ENCODE data around the gene ZBED1. TPM values are rescaled to one million over a fixed set of nuclear protein-coding genes. Genes with fewer than 3 reads are reported as not detected.
"Not testable (repeated sequence)": the region's sequence is repeated elsewhere in the genome, so short reads cannot be mapped to it uniquely, and the experiment has no call there.

The ZBED1 gene
- total RNA-seq, 3 donors from 2014 or later: 28.0 to 38.3 (median 36.3) TPM

DNA sequence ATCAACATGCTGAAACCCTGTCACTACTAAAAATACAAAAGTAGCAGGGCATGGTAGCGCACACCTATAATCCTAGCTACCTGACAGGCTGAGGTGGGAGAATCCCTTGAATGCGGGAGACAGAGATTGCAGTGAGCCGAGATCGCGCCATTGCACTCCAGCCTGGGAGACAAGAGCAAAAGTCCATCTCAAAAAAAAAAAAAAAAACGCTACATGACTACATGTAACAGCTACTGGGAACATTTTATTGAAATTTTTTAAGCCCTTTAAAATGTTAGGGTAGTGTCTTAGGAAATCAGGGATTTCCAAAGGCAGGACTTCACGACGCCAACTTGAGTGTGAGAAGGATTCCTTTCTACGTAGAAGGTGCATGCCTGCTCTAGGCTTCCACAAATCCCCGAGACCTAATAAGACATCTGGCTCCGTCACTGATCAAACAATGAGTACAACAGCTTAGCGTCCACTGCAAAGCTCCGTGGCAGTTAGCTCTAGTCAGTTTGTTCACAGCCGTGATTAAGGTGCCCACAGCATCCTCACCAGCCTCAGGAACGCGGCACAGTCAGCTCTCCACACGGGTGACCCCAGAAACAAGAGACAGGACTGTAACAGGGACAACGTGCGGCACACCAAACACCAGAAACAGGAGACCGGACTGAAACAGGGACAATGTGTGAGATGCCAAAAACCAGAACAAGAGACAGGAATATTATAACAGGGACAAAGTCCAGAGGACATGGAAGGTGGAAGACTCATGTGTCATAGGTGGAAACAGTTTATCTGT lies 33.7 kb downstream of the ZBED1 start:
- H3K27me3 Mint-ChIP-seq (ENCODE audit: low read depth): no peaks in the 10 kb centered on the region
- no peak for DNase-seq
- H3K36me3 Mint-ChIP-seq (ENCODE audit: insufficient read depth): peaks cover 14% of the 10 kb centered on the region

DNA sequence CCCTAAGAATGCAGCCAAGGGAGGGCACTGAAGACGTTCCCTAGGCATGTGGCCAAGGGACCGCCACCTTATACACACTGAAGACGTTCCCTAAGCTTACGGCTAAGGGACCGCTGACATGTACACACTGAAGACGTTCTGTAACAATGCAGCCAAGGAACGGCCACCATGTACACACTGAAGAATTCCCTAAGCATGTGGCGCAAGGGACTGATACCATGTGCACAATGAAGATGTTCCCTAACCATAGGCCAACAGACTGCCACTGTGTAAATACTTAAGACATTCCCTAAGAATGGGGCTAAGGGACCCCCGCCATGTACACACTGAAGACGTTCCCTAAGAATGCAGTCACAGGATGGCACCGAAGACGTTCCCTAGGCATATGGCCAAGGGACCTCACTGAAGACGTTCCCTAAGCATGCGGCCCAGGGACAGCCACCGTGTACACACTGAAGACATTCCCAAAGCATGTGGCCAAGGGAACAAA lies 36.1 kb downstream of the ZBED1 start:
- Mint-ChIP-seq H3K9me3 (no peaks in the 10 kb centered on the region), H3K4me1 (ENCODE audit: low read depth) (peaks cover 2% of the 10 kb centered on the region), H3K27me3 (ENCODE audit: low read depth) (no peaks in the 10 kb centered on the region), H3K36me3 (ENCODE audit: insufficient read depth) (peaks cover 10% of the 10 kb centered on the region), H3K4me3 (no peak overlapping the region)
- ATAC-seq: no peak
- DNase-seq: no peak

More for the DNA sequence above, 33.7 kb downstream of the ZBED1 start:
- no peaks in the 10 kb centered on the region for H3K9me3 Mint-ChIP-seq
- H3K4me3 Mint-ChIP-seq: no peak overlapping the region
- peaks cover 2% of the 10 kb centered on the region for H3K4me1 Mint-ChIP-seq (ENCODE audit: low read depth)
- ATAC-seq: no peak

DNA sequence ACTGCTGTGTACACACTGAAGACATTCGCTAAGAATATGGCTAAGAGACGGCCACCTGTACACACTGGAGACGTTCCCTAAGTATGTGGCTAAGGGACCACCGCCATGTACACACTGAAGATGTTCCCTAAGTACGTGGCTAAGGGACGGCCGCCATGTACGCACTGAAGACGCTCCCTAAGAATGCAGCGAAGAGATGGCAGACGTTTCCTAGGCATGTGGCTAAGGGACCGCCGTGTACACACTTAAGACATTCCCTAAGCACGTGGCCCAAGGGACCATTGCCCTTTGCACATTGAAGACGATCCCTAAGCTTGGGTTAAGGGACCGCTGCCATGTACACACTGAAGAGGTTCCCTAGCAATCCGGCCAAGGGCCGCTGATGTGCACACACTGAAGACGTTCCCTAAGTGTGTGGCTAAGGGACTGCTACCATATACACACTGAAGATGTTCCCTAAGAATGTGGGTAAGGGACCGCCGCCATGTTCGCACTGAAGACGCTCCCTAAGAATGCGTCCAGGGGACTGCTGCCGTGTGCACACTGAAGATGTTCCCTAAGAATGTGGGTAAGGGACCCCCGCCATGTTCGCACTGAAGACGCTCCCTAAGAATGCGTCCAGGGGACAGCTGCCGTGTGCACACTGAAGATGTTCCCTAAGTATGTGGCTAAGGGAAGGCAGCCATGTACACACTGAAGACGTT lies 36.7 kb downstream of the ZBED1 start:
- no peaks in the 10 kb centered on the region for H3K27me3 Mint-ChIP-seq (ENCODE audit: low read depth)
- ATAC-seq (no peak), DNase-seq (no peak)
- peaks cover 10% of the 10 kb centered on the region for H3K36me3 Mint-ChIP-seq (ENCODE audit: insufficient read depth)
- H3K4me3 Mint-ChIP-seq: no peak overlapping the region
- peaks cover 2% of the 10 kb centered on the region for H3K4me1 Mint-ChIP-seq (ENCODE audit: low read depth)
- H3K9me3 Mint-ChIP-seq: no peaks in the 10 kb centered on the region

DNA sequence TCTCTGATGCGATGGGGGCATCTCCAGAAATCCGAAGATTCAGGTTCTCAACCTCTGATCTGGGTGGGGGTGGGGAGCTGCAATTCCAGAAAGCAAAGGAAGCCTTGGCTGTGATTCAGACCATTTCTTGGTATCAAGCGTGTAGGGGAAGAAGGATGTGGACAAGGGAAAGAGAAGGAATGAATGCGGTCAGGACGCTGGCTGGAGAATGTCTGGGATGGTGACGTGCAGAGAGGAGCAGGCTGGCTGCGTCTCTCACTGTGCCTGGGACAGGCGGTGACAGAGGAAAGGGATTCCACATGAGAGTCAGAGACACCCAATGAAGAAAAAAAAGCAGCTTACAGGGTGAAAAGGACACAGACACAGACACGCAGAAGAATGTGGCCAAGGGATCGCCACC lies 37.3 kb downstream of the ZBED1 start:
- H3K4me1 Mint-ChIP-seq (ENCODE audit: low read depth); H3K27me3 Mint-ChIP-seq (ENCODE audit: low read depth); DNase-seq; H3K9me3 Mint-ChIP-seq; H3K4me3 Mint-ChIP-seq; H3K36me3 Mint-ChIP-seq (ENCODE audit: insufficient read depth); ATAC-seq: not testable (repeated sequence)

DNA sequence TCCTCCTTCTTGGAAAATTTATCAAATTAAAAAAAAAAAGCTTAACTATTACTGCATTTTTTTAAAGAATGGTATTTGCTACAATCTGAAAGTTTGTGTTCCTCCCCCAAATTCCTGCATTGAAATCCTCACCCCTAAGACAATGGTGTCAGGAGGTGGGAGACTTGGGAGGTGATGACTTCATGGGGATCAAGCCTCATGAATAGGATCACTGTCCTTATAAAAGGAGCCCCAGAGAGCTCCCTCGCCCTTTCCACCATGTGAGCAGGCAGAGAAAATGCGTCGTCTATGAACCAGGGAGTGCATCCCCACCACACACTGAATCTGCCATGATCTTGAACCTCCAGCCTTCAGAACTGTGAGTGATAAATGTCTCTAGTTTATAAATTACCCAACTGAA lies 38.0 kb downstream of the ZBED1 start:
- DNase-seq: no peak
- no peaks in the 10 kb centered on the region for H3K9me3 Mint-ChIP-seq
- no peak overlapping the region for H3K4me3 Mint-ChIP-seq
- H3K36me3 Mint-ChIP-seq (ENCODE audit: insufficient read depth): peaks cover 6% of the 10 kb centered on the region
- H3K27me3 Mint-ChIP-seq (ENCODE audit: low read depth): no peaks in the 10 kb centered on the region
- H3K4me1 Mint-ChIP-seq (ENCODE audit: low read depth): peaks cover 2% of the 10 kb centered on the region
- ATAC-seq: no peak

DNA sequence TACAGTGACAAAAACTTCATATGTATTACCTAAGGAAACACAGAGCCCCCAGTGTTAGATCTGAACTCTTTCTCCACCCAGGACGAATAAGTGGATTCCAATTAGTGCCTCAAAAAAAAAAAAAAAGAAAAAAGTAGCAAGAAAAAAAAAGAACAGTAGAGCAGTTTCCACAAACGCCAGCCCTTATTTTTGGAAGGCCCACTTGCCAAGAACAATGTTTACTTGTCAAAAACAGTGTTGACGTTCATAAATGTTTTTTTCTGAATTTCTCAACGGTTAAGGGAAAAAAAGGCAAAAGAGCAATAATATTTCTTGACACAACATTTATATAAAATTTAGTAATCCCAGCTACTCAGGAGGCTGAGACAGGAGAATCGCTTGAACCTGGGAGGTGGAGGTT lies 38.7 kb downstream of the ZBED1 start:
- DNase-seq: no peak
- ATAC-seq: no peak
- no peaks in the 10 kb centered on the region for H3K9me3 Mint-ChIP-seq

DNA sequence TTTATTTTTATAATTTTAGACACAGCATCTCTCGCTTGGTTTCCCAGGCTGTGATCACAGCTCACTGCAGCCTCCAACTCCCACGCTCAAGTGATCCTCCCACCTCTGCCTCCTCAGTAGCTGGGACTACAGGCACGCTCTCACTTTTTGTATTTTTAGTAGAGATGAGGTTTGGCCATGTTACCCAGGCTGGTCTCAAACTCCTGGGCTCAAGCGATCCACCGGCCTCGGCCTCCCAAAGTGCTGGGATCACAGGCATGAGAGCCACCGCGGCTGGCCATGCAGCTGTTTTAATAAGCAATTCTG lies 39.1 kb downstream of the ZBED1 start:
- Mint-ChIP-seq H3K36me3 (ENCODE audit: insufficient read depth) (peaks cover 6% of the 10 kb centered on the region), H3K4me1 (ENCODE audit: low read depth) (peaks cover 3% of the 10 kb centered on the region), H3K4me3 (no peak overlapping the region), H3K9me3 (no peaks in the 10 kb centered on the region), H3K27me3 (ENCODE audit: low read depth) (no peaks in the 10 kb centered on the region)
- ATAC-seq (no peak), DNase-seq (no peak)

More for the DNA sequence above, 38.7 kb downstream of the ZBED1 start:
- Mint-ChIP-seq H3K27me3 (ENCODE audit: low read depth) (no peaks in the 10 kb centered on the region), H3K36me3 (ENCODE audit: insufficient read depth) (peaks cover 5% of the 10 kb centered on the region), H3K4me1 (ENCODE audit: low read depth) (peaks cover 2% of the 10 kb centered on the region), H3K4me3 (no peak overlapping the region)

DNA sequence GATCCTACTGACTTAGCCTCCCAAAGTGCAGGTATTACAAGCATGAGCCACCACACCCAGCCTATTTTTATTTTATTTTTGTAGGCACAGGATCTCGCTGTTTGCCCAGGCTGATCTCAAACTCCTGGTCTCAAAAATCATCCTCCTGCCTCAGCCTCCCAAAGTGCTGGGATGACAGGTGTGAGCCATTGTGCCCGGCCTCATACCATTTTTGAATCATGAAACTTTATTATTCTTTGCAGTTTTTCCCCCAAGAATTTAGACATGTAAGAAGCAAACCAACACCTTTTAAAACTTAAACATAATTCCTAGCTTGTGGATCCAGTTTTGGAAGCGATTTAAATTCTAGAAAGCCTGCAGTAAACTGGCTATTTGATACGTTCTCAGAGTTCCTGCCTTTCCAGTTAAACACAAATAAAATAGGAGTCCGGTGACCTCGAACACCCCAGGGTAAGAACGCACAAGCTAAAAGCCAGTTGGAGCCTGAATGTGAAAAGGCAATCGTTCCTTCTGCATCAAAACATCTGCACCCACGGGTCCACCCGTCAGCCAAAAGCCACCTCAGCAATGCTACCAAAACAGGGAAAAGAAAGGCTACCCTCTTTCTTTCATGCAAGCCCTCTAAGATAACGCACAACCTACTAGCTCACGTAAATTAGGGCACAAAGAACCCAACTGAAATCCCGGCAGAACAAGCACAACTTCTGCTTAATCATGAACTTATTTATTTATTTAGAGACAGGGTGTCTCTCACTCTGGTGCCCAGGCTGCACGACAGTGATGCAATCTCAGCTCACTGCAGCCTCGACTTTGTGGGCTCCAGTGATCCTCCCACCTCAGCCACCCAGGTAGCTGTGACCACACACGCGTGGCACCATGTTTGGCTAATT lies 39.7 kb downstream of the ZBED1 start:
- H3K36me3 Mint-ChIP-seq (ENCODE audit: insufficient read depth); H3K4me3 Mint-ChIP-seq; H3K9me3 Mint-ChIP-seq; ATAC-seq; H3K27me3 Mint-ChIP-seq (ENCODE audit: low read depth); H3K4me1 Mint-ChIP-seq (ENCODE audit: low read depth); DNase-seq: not testable (repeated sequence)

DNA sequence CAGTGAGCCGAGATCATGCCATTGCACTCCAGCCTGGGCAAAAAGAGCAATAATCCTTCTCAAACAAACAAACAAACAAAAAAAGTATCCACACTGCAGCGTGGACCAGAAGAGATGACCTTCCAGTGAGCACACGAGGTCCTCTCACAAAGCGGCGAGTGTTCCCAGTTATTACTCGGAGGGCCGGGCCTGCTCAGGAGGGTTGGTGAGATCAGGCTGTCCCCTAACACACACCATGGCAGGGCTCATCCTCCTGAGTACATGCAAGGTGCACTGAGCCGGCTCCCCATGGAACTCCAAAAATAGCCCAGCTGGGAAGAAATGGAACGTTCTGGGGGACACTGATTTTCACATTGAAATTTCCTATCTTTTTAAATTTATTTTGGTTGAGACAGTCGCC lies 40.7 kb downstream of the ZBED1 start:
- not testable (repeated sequence) for H3K9me3 Mint-ChIP-seq; H3K27me3 Mint-ChIP-seq (ENCODE audit: low read depth); DNase-seq; H3K4me1 Mint-ChIP-seq (ENCODE audit: low read depth); H3K36me3 Mint-ChIP-seq (ENCODE audit: insufficient read depth); H3K4me3 Mint-ChIP-seq; ATAC-seq

DNA sequence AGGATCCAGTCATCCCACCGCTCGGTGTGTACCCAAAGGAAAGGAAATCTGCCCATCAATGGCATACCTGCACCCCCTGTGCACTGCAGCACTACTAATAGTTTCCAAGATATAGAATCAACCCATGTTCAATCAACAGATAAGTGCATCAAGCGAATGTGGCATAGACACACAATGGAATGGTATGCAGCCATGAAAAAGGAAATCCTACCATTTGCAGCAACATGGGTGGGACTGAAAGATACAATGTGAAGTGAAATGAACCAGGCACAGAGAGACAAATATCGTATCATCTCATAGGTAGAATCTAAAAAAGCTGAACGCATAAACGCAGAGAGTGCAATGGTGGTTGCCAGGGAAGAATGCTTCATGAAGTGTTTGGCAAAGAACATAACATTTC lies 42.5 kb downstream of the ZBED1 start:
- Mint-ChIP-seq H3K9me3 (no peaks in the 10 kb centered on the region), H3K36me3 (ENCODE audit: insufficient read depth) (peaks cover 6% of the 10 kb centered on the region), H3K27me3 (ENCODE audit: low read depth) (no peaks in the 10 kb centered on the region), H3K4me1 (ENCODE audit: low read depth) (peaks cover 3% of the 10 kb centered on the region), H3K4me3 (no peak overlapping the region)
- ATAC-seq (no peak), DNase-seq (no peak)

DNA sequence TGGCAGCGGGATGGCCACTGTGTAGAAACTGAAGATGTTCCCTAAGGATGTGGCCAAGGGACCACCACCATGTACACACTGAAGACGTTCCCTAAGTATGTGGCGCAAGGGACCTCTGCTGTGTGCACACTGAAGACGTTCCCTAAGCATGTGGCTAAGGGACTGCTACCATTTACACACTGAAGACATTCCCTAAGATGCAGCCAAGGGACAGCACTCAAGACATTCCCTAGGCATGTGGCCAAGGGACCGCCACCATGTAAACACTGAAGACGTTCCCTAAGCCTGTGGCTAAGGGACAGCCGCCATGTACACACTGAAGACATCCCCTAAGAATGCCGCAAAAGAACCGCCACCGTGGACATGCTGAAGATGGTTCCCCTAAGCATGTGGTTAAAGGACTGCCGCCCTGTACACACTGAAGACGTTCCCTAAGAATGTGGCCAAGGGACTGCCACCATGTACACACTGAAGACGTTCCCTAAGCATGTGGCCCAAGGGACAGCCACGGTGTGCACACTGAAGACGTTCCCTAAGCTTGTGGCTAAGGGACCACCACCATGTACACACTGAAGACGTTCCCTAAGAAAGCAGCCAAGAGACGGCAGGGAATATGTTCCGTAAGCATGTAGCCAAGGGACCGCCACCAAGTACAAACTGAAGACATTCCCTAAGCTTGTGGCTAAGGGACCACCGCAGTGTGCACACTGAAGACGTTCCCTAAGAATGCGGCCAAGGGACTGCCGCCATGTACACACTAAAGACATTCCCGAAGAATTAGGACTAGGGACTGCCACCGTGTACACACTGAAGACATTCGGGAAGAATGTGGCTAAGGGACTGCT lies 43.3 kb downstream of the ZBED1 start:
- Mint-ChIP-seq H3K36me3 (ENCODE audit: insufficient read depth) (peaks cover 10% of the 10 kb centered on the region), H3K27me3 (ENCODE audit: low read depth) (no peaks in the 10 kb centered on the region)

DNA sequence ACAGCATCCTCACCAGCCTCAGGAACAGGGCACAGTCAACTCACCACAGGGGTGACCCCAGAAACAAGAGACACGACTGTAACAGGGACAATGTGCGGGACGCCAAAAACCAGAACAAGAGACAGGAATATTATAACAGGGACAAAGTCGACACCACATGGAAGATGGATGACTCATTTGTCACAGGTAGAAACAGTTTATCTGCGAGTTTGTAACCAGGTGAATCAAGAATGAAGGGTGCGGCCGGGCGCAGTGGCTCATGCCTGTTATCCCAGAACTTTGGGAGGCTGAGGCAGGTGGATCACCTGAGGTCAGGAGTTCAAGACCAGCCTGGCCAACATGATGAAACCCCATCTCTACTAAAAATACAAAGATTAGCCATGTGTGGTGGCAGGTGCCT lies 44.7 kb downstream of the ZBED1 start:
- H3K36me3 Mint-ChIP-seq (ENCODE audit: insufficient read depth): peaks cover 12% of the 10 kb centered on the region
- H3K4me3 Mint-ChIP-seq; H3K4me1 Mint-ChIP-seq (ENCODE audit: low read depth); H3K27me3 Mint-ChIP-seq (ENCODE audit: low read depth); DNase-seq; H3K9me3 Mint-ChIP-seq; ATAC-seq: not testable (repeated sequence)

More for the DNA sequence above, 43.3 kb downstream of the ZBED1 start:
- Mint-ChIP-seq H3K4me1 (ENCODE audit: low read depth) (peaks cover 3% of the 10 kb centered on the region), H3K9me3 (no peaks in the 10 kb centered on the region), H3K4me3 (no peak overlapping the region)
- DNase-seq: no peak
- no peak for ATAC-seq

DNA sequence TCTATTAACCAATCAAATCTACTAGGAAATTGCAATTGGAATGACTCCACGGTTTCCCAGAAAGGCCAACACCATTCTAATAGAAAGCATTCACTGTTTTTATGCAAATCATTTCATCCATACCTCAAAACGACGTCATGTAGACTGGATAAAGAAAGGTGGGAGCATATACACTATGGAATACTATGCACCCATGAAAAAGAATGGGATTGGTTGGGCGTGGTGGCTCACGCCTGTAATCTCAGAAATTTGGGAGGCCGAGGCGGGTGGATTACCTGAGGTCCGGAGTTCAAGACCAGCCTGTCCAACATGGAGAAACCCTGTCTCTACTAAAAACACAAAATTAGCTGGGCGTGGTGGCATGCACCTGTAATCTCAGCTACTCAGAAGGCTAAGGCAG lies 46.2 kb downstream of the ZBED1 start:
- DNase-seq; ATAC-seq; H3K9me3 Mint-ChIP-seq; H3K4me3 Mint-ChIP-seq; H3K27me3 Mint-ChIP-seq (ENCODE audit: low read depth); H3K4me1 Mint-ChIP-seq (ENCODE audit: low read depth): not testable (repeated sequence)
- peaks cover 12% of the 10 kb centered on the region for H3K36me3 Mint-ChIP-seq (ENCODE audit: insufficient read depth)

DNA sequence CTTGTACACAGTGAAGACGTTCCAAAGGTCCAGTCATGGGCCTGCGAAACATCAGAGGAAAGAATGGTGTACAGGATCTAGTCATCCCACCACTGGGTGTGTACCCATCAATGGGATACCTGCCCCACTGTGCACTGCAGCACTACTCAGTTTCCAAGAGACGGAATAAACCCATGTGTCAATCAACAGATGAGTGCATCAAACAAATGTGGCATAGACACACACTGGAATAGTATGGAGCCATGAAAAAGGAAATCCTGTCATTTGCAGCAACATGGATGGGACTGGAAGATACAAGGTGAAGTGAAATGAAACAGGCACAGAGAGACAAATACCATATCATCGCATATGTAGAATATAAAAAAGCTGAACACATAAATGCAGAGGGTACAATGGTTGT lies 48.0 kb downstream of the ZBED1 start:
- no peak overlapping the region for H3K4me3 Mint-ChIP-seq
- H3K4me1 Mint-ChIP-seq (ENCODE audit: low read depth): peaks cover 7% of the 10 kb centered on the region
- DNase-seq (no peak), ATAC-seq (no peak)
- no peaks in the 10 kb centered on the region for H3K27me3 Mint-ChIP-seq (ENCODE audit: low read depth)
- no peaks in the 10 kb centered on the region for H3K9me3 Mint-ChIP-seq
- peaks cover 9% of the 10 kb centered on the region for H3K36me3 Mint-ChIP-seq (ENCODE audit: insufficient read depth)

Data from activated T-cell treated with anti-CD3 and anti-CD28 coated beads, Interleukin-2, amount 50 U/mL, for 4 hours (primary cell).